GM19468 (cell line): Measurements from ENCODE around the gene GLMN.

Experiments
- ATAC-seq: cut with Tn5 transposase; IDR thresholded peaks from one replicate; pipeline ENCODE4 v1.9.1; 2021; ENCODE audit warnings: mild to moderate bottlenecking, moderate library complexity, moderate number of reproducible peaks; ENCODE audit not compliant: unreplicated experiment; ENCODE audit errors: extremely low read depth

GLMN gene

GRCh38 chr1:92201973-92202372, 96.8 kb downstream of the GLMN start:
- no peak for ATAC-seq
